HG02798 (cell line): ENCODE results near the gene PPP1R1C.
"Not testable (repeated sequence)": the region's sequence is repeated elsewhere in the genome, so short reads cannot be mapped to it uniquely, and the experiment has no call there.

Experiments used
- ATAC-seq: cut with Tn5 transposase; IDR thresholded peaks from one replicate; pipeline ENCODE4 v1.9.1; 2021; ENCODE audit warnings: mild to moderate bottlenecking; ENCODE audit not compliant: unreplicated experiment, poor library complexity

The PPP1R1C gene, protein sequence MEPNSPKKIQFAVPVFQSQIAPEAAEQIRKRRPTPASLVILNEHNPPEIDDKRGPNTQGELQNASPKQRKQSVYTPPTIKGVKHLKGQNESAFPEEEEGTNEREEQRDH

GRCh38 chr2:181985632-181986205 is at the start of gene PPP1R1C:
Gene PPP1R1C (plus strand): TSS chr2:181985853. CDS start chr2:181986111, 258 bp downstream.
- no peak for ATAC-seq

DNA sequence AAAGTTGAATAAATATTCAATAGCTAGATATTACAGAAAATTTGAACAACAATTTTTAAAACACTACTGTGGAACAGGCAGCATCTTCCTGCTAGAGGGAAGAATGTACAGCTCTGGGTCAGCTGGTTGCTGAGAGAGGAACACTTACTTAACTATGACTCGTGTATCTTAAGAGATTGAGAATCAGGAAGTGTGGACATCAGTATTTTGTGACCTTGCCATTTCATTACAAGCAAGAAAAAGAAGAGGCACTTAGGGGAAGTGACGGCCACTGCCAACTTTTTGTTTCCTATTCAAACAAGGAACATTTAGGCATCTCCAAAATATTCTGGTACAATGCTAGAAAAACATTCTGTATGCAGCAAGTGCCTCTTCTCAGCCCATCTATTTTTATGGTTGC is 48.2 kb upstream of the PPP1R1C start:
- no peak for ATAC-seq

GRCh38 chr2:181943411-181944124 is 42.1 kb upstream of the PPP1R1C start:
- ATAC-seq: no peak

- no peak for ATAC-seq
These were observed 41.3 kb upstream of the PPP1R1C start for GRCh38 chr2:181944164-181944913.

GRCh38 chr2:181944914-181945291 is 40.8 kb upstream of the PPP1R1C start:
- no peak for ATAC-seq

DNA sequence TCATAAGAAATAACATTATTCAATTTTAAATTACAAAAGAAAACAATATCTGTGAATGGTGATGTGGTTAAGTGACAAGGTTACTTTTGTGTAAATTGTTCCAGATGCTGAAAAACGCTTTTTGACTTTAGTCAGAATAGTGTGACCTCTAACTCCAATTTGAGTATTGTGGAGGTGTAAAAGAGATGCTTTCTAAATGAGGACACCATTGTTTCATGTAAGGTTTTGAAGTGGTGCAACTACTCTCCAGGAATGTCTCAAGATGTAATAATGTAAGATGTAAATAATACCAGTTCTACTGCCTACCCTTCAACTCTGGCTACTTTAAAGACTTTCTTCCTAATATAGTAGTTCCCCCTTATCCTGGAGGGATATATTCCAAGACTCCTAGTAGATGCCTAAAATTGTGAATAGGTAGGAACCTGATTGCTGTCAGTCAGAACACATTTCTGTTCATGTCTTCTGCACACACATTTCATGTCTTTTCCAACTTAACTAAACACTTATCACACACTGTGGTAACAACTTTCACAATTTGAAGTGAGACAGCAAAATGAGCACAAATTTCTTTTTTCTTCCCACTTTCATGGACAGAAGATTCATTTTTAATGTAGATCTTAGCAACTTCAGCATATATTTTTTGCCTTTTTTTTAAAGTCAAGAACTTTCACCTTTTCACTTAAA is 39.1 kb upstream of the PPP1R1C start:
- no peak for ATAC-seq

DNA sequence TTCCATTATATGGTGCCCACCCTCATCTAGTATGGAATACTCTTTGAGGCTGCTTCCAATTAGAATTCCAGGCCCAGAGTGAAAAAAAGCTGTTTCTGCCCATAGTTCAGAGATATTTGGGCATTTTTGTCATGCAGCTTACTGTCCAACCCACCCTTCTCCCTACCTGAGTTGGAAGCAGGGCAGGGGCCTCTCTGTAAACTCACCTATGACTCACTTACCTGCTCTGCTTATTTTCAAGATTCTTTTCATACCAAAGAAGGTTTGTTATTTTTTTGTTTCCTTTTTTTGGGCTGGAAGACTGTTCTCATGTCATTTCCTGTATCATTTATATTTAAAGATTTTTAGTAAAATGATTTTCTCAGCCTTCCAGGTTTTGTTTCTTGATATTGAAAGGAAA is 38.4 kb upstream of the PPP1R1C start:
- ATAC-seq: no peak

DNA sequence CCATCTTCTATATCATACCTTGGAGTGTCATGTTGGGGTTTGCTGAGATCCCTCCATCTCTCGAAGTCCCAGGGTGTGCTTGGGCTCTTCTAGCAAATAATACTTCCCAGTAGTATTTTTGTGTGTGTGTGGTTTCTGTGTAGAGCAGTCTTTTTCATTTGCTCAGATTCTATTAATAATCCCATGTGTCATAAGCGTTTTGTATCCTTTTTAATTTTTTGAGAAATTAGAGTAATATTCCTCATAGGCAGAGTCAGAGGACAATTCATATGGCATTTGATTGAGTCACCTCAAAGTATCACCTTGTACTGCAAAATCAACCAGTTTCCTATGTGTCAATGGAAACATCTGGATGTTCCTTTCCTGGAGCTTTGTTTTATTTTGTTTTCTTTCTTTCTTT is 37.4 kb upstream of the PPP1R1C start:
- ATAC-seq: no peak

- no peak for ATAC-seq
These were observed 36.6 kb upstream of the PPP1R1C start for GRCh38 chr2:181949047-181949446.

- ATAC-seq: no peak
These were observed 33.0 kb upstream of the PPP1R1C start for GRCh38 chr2:181952404-181953226.

DNA sequence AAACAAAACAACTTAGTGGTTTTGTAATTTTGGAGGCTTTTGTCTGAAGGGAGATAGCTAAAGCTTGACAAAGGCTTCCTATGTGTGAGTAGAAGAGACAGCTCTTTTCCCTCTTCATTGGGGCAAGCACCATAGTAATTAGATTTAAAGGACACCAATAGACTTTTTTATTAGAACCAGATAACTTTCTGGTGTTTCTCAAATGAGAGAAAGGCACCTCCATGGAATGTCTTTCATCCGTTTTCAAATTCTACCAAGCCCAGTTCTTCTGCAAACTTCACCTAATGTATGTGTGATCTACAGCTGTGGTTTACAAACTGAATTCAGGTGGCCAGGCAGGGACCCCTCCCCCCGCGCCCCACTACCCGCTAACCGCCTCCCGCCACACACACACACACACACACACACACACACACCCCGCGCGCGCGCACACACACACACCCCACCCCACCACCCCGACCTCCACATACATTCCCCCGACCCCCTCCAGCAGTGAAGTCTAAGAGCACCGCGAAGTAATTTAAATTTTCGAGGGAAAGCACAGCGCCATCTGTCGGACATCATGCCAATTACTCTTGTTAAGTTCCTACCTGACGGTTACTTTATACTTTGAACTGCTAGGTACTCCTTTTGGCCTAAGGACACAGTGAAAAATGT is 31.6 kb upstream of the PPP1R1C start:
- peak; percentile 83 for ATAC-seq

DNA sequence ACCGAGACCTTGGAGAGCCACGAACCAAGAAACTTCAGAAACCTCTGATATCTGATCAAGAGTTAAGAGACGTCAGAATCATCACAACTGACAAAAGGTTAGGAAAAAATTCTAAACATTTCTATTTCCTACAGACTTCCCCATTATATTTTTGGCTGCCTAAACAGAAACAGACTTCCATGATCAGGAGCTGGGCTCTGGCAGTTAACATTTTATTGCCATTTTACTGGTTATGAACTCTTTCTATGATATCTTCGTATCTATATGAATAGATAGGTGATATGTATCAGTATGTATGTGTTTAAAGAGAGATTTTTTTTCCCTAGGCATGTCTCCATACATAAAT is 31.1 kb upstream of the PPP1R1C start:
- peak; percentile 5 for ATAC-seq

DNA sequence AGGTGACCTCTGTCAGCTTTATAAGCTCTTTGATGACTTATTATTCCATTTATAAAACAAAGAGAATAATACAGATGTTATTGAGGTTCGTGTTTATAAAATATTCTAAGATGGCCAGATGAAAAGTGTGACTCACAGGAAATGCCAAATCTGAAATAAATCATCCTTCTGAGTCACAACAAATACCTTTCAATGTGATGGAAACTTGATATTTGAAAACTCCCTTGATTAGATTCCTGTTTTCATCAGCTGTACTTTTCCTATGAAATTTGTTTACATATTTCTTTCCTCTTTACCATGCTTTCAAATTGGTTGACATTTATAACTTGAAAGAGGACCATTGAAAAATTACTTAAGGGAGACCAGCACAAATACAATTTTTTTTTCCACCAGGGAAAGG is 30.6 kb upstream of the PPP1R1C start:
- no peak for ATAC-seq

DNA sequence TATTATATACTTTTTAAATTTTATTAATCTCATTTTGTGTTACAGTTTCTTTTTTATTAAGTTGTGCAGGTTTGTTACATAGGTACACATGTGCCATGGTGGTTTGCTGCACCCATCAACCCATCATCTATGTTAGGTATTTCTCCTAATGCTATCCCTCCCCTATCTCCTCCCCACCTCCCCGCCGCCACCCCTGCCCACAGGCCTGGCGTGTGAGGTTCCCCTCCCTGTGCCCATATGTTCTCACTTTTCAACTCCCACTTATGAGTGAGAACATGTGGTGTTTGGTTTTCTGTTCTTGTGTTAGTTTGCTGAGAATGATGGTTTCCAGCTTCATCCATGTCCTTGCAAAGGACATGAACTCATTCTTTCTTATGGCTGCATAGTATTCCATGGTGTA is 29.8 kb upstream of the PPP1R1C start:
- ATAC-seq: not testable (repeated sequence)

- ATAC-seq: no peak
These were observed 28.0 kb upstream of the PPP1R1C start for GRCh38 chr2:181957668-181958067.

GRCh38 chr2:181958726-181959125 is 26.9 kb upstream of the PPP1R1C start:
- no peak for ATAC-seq

DNA sequence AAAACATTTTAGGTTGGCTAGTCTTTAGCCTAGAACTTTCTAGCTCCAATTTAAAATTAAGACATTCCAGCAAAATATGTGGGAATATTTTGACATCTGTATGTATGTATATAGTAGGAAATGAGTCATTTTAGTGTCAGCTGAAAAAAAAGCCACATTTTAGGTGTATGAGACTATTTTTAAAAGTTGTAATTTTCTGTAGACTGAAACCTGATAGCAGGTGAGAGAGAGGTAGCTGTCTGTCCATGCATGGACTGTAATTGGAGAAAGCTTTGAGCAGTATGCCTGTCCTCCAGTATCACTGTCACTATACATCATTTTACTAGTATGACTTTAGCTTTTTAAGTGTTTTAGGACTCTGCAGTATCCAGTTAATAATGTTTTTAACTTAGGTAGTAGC is 26.1 kb upstream of the PPP1R1C start:
- no peak for ATAC-seq

DNA sequence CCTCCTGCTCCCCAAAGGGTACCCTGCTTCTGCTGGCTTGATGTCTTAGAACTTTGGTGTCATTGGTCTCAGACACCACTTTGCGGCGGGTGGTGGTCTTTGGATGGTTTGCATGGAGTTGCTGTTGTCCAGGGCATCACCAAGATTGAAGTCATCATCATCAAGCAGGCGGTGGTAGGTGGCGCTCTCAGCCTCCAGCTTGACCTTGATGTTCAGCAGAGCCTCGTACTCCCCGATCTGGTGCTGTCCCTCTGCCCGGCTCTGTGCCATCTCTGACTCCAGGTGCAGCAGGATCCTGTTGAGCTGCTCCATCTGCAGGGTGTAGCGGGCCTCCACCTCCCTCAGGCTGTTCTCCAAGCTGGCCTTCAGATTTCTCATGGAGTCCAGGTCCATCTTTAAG is 24.5 kb upstream of the PPP1R1C start:
- not testable (repeated sequence) for ATAC-seq

DNA sequence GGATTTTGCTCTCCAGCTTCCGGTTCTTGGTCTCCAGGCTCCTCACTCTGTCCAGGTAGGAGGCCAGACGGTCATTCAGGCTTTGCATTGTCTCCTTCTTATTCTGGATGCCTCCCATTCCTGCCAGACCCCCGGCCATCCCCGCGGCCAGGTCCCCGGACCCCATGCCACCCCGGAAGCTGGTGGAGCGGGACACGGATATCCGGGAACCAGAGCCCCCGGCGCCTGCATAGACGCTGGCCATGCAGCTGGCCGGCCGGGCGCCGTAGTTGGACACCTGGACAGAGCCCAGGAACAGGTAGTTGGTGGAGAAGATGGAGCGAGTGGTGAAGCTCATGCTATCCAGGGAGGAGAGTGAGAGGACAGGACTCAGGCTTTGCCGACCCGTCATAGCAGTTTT is 23.5 kb upstream of the PPP1R1C start:
- no peak for ATAC-seq
